OCI-LY1 (cell line): Measurements from ENCODE around the gene ADGRB2.

ENCODE experiments used
- CTCF ChIP-seq: fragments of 200-600 bp; sonication (generic), shearing (Covaris generic); IDR thresholded peaks from 2 replicates; pipeline ENCODE4 v1.5.1; 2017; ENCODE audit warnings: mild to moderate bottlenecking, antibody characterized with exemption, low read length, moderate library complexity, mixed read lengths
- EZH2 ChIP-seq: fragments of 200-600 bp; sonication (generic), shearing (Covaris generic); IDR thresholded peaks from 2 replicates; pipeline ENCODE4 v1.8.0; 2017; ENCODE audit warnings: borderline replicate concordance, mixed run types, mild to moderate bottlenecking, antibody characterized with exemption, low read length, moderate library complexity, mixed read lengths

GRCh38 chr1:31702836-31703404 is 61.2 kb downstream of the ADGRB2 start:
- no peak for TF ChIP-seq CTCF
- no peak for TF ChIP-seq EZH2
